K562 (cell line): Measurements from ENCODE around the gene HEXD. TPM values are rescaled to one million over a fixed set of nuclear protein-coding genes. Genes with fewer than 3 reads are reported as not detected.

ENCODE experiments used
- ATAC-seq: fragments of 200-7000 bp; cut with Tn5 transposase; 3 replicates; pipeline ENCODE4 v1.9.1; 2020; ENCODE audit warnings: moderate library complexity
- BruUV-seq: library from RNA; stranded (reverse); fragments of 400-500 nt; replicated peaks from 2 replicates; lab custom pipeline; 2021; lab: Mats Ljungman, UMichigan
- CTCF ChIA-PET: fragments of 300-600 bp; formaldehyde crosslinking; extraction: SDS; loops from one replicate; lab custom pipeline; 2021; ENCODE audit warnings: low intra/inter-chr PET ratio; lab: Yijun Ruan, JAX
- POLR2A ChIA-PET: fragments of 300-600, 350-650 bp; sonication (Branson Sonifier 250); formaldehyde crosslinking; extraction: SDS; loops from one replicate; lab custom pipeline; 2021; ENCODE audit warnings: antibody characterized with exemption, inconsistent platforms; lab: Yijun Ruan, JAX
- DNase-seq, 4 experiments: peaks; one replicate each; pipeline versions ENCODE4 v3.0.0 to v3.0.0-alpha.2; 2011 to 2018; ENCODE audit warnings: low spot score in 3 of 4, mixed read lengths in 3 of 4; ENCODE audit errors: extremely low read depth in 1 of 4
- FAIRE-seq: peaks from 2 replicates; lab custom pipeline; 2011; peaks lifted over from hg19 to GRCh38; lab: Jason Lieb, UNC
- H2AFZ ChIP-seq: 2 replicates; pipeline ENCODE4 v1.6.0; 2011; ENCODE audit warnings: low read depth, low read length, control low read depth, inconsistent platforms
- H3K27ac ChIP-seq: fragments of 200-600 bp; 3 replicates; pipeline ENCODE4 v1.8.0; 2011; ENCODE audit warnings: low read depth, mild to moderate bottlenecking, control low read depth, inconsistent platforms, low read length, moderate library complexity, mixed read lengths; ENCODE audit errors: extremely low read depth
- H3K27me3 ChIP-seq, 2 experiments: fragments of 300-600 bp in 1 of 2; 2 replicates in 1 of 2; 3 replicates in 1 of 2; pipeline versions ENCODE4 v1.6.0 to v1.8.0; 2011; ENCODE audit warnings: inconsistent platforms in 2 of 2, low read length in 2 of 2, mild to moderate bottlenecking in 1 of 2, mixed read lengths in 1 of 2, moderate library complexity in 1 of 2; ENCODE audit not compliant: control insufficient read depth in 2 of 2, insufficient read depth in 2 of 2
- H3K36me3 ChIP-seq: fragments of 300-600 bp; 3 replicates; pipeline ENCODE4 v1.8.0; 2011; ENCODE audit warnings: mild to moderate bottlenecking, low read length, inconsistent platforms; ENCODE audit not compliant: control insufficient read depth, insufficient read depth
- H3K4me1 ChIP-seq, 2 experiments: fragments of 200-600 bp in 1 of 2; replicated peaks in 1 of 2; 2 replicates in 1 of 2; 3 replicates in 1 of 2; pipeline versions ENCODE4 v1.5.1 to v1.8.0; 2011; ENCODE audit warnings: inconsistent platforms in 2 of 2, low read length in 2 of 2, mild to moderate bottlenecking in 1 of 2, mixed read lengths in 1 of 2, moderate library complexity in 1 of 2; ENCODE audit not compliant: control insufficient read depth in 2 of 2, insufficient read depth in 2 of 2
- H3K4me2 ChIP-seq: 2 replicates; pipeline ENCODE4 v1.6.1; 2011; ENCODE audit warnings: low read length, control low read depth, inconsistent platforms, mixed read lengths; ENCODE audit not compliant: insufficient read depth
- H3K4me3 ChIP-seq: fragments of 200-600 bp; sonication (generic), shearing (Covaris generic); 2 replicates; pipeline ENCODE4 v1.5.1; 2016; ENCODE audit warnings: control low read depth, inconsistent platforms
- H3K79me2 ChIP-seq: fragments of 200-600 bp; 3 replicates; pipeline ENCODE4 v1.8.0; 2011; ENCODE audit warnings: low read length, inconsistent platforms; ENCODE audit not compliant: control insufficient read depth, insufficient read depth
- H3K9ac ChIP-seq, 2 experiments: 2 replicates each; pipeline versions ENCODE4 v1.6.0 to v1.6.1; 2011; ENCODE audit warnings: low read depth in 2 of 2, low read length in 2 of 2, control low read depth in 1 of 2, inconsistent platforms in 1 of 2, mild to moderate bottlenecking in 1 of 2, mixed read lengths in 1 of 2; ENCODE audit not compliant: insufficient read depth in 1 of 2
- H3K9me1 ChIP-seq: one replicate; pipeline ENCODE4 v1.6.0; 2011; ENCODE audit warnings: inconsistent platforms, mild to moderate bottlenecking, low read length, moderate library complexity; ENCODE audit not compliant: control insufficient read depth, insufficient read depth
- H3K9me3 ChIP-seq: replicated peaks from 2 replicates; pipeline ENCODE4 v1.5.1; 2011; ENCODE audit warnings: low read depth, low read length, inconsistent platforms; ENCODE audit not compliant: control insufficient read depth, insufficient read depth
- H4K20me1 ChIP-seq: replicated peaks from 2 replicates; pipeline ENCODE4 v1.6.1; 2011; ENCODE audit warnings: low read length, inconsistent platforms, mixed read lengths; ENCODE audit not compliant: control insufficient read depth, insufficient read depth
- RBFOX2 ChIP-seq: fragments of 200-400 bp; formaldehyde crosslinking; IDR thresholded peaks from 2 replicates; pipeline ENCODE4 v1.6.1; 2017; ENCODE audit warnings: low read depth, mild to moderate bottlenecking, low read length, moderate library complexity
- TSC22D4 ChIP-seq: fragments of 450-650 bp; IDR thresholded peaks from 2 replicates; pipeline ENCODE4 v1.6.1; 2016; ENCODE audit warnings: missing genetic modification characterization, missing biosample characterization, control low read depth
- ZNF121 ChIP-seq: sonication (generic); formaldehyde crosslinking; conservative IDR thresholded peaks from 2 replicates; pipeline ENCODE4 v1.8.0; 2022; ENCODE audit warnings: missing genetic modification reagents
- ZNF511 ChIP-seq: sonication (generic); formaldehyde crosslinking; IDR thresholded peaks from 2 replicates; pipeline ENCODE4 v1.8.0; 2022; ENCODE audit warnings: mild to moderate bottlenecking, missing genetic modification reagents
- WGBS: fragments of 100-300 bp; shearing (Covaris generic); methylation state at CpG from one replicate; pipeline ENCODE4 v1.1.6; 2016; ENCODE audit warnings: low coverage, mixed read lengths; ENCODE audit not compliant: insufficient coverage; ENCODE audit errors: missing lambda C conversion rate; 5-methylcytosine and 5-hydroxymethylcytosine counted together
- in situ Hi-C: fragments of 300-500 bp; cut with MboI; formaldehyde crosslinking; loops from 4 replicates; pipeline ENCODE4 v1.15.0; 2018; ENCODE audit warnings: inconsistent platforms, mixed read lengths
- intact Hi-C: fragments of 100-400 bp; cut with micrococcal nuclease; formaldehyde crosslinking; loops from 2 replicates; pipeline ENCODE4 v1.14.2; 2022
- polyA plus RNA-seq, 8 experiments: library from polyadenylated mRNA; depleted of rRNA in 4 of 8; stranded (reverse) in 5 of 8; unstranded in 3 of 8; fragments of >200 nt; fragmentation: Nextera tagmentation in 2 of 8; fragmentation: Illumina TruSeq in 1 of 8; extraction: Ambion mirVana in 2 of 8; extraction: Trizol in 1 of 8; gene quantifications; 2 replicates each; pipeline versions ENCODE4 v1.2.1 to v1.2.3, GENCODE V29; 2011 to 2014; ENCODE audit warnings: inconsistent platforms in 1 of 8, missing spikeins in 1 of 8
- total RNA-seq, 7 experiments: library from RNA; depleted of rRNA in 6 of 7; stranded (reverse); fragments of >200 nt in 6 of 7; fragmentation: Illumina TruSeq in 2 of 7; extraction: Trizol in 2 of 7; gene quantifications; 2 replicates each; pipeline versions ENCODE4 v1.2.1 to v1.2.3, GENCODE V29; 2011 to 2021; ENCODE audit warnings: low replicate concordance in 1 of 7
- TF ChIP-seq, protein P1 (sequence below), 2 experiments: fragments of 450-650 bp; IDR thresholded peaks; 2 replicates each; pipeline ENCODE4 v1.6.1; 2016; ENCODE audit warnings: mild to moderate bottlenecking in 2 of 2, borderline replicate concordance in 1 of 2, low read depth in 1 of 2, moderate library complexity in 1 of 2

HEXD gene
- total and polyA plus RNA-seq, 9 of the 15 experiments (the other 6 are each of a cell fraction or from before 2014, with no cell fraction given) = 1.0 to 25.3 (median 10.0) TPM

DNA sequence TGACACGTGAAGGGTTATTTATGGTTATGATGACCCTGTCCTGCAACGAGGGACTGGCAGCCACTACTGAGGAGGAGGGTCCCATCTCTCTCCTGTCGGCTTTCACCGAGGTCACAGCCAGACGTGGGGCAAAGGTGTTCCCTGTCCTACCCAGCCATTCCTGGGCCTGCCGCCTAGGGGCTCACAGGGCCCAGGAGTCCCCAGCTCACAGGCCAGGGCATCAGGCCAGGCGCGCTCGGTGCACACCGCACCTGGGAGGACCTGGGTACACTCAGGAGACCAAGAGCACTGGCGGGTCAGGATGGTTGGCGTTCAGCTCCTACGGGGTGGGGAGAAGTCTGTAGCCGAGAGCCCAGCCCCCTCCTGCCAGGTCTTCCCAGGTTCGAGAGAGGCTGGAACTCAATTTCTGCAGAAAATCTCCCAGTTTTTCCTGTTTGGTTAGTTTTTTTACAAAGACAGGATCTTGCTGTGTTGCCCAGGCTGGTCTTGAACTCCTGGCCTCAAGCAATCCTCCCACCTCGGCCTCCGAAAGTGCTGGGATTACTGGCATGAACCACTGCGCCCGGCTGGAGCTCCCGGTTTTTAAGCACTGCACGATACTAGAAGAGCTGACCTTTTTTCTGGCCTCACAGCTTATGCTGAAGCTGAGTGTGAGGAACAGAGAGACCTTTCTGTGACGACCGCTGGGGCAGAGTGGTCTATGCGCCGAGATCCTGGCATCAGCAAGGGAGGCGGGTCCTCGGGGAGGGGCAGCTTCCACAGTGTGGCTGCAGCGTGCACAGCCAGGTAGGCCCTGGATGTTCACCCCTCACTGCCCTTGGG is 24.7 kb downstream of the HEXD start:
- peaks cover 26% of the 10 kb centered on the region; the same call in 2 of the 3 replicates for H3K36me3 ChIP-seq
- H2AFZ ChIP-seq = no peak overlapping the region
- CTCF ChIA-PET = no interaction called here
- H3K79me2 ChIP-seq = peaks cover under 1% of the 10 kb centered on the region; the same call in 2 of the 3 replicates
- WGBS = 88% methylated on average over 22 of the region's 28 CpGs
- in situ Hi-C loops (no loop called here), intact Hi-C loops (no loop called here)
- BruUV-seq = TSS peak; percentile 64
- FAIRE-seq (no peak), DNase-seq (no peak), ATAC-seq (no peak)
- POLR2A ChIA-PET = interaction anchor here (0.7 to 1.4 kb wide), 3 partner anchors 8 to 91 kb away, joined by 4 to 5 read pairs (median 4); no protein-coding TSS in a partner anchor
- H3K27ac ChIP-seq = no peak overlapping the region
- no peaks in the 10 kb centered on the region for H3K27me3 ChIP-seq
- no peak overlapping the region for H3K4me3 ChIP-seq
- peak overlapping the region in 1 of 2 experiments; percentile 3; a peak in 1 of 4 replicates for H3K9ac ChIP-seq
- H4K20me1 ChIP-seq = no peaks in the 10 kb centered on the region
- H3K4me2 ChIP-seq = no peak overlapping the region
- no peak for TF ChIP-seq TSC22D4
- TF ChIP-seq RBFOX2 = peak; percentile 28; the same call in 1 of the 2 replicates
- peak; percentile 53 for TF ChIP-seq ZNF121
- TF ChIP-seq, protein P1, sequence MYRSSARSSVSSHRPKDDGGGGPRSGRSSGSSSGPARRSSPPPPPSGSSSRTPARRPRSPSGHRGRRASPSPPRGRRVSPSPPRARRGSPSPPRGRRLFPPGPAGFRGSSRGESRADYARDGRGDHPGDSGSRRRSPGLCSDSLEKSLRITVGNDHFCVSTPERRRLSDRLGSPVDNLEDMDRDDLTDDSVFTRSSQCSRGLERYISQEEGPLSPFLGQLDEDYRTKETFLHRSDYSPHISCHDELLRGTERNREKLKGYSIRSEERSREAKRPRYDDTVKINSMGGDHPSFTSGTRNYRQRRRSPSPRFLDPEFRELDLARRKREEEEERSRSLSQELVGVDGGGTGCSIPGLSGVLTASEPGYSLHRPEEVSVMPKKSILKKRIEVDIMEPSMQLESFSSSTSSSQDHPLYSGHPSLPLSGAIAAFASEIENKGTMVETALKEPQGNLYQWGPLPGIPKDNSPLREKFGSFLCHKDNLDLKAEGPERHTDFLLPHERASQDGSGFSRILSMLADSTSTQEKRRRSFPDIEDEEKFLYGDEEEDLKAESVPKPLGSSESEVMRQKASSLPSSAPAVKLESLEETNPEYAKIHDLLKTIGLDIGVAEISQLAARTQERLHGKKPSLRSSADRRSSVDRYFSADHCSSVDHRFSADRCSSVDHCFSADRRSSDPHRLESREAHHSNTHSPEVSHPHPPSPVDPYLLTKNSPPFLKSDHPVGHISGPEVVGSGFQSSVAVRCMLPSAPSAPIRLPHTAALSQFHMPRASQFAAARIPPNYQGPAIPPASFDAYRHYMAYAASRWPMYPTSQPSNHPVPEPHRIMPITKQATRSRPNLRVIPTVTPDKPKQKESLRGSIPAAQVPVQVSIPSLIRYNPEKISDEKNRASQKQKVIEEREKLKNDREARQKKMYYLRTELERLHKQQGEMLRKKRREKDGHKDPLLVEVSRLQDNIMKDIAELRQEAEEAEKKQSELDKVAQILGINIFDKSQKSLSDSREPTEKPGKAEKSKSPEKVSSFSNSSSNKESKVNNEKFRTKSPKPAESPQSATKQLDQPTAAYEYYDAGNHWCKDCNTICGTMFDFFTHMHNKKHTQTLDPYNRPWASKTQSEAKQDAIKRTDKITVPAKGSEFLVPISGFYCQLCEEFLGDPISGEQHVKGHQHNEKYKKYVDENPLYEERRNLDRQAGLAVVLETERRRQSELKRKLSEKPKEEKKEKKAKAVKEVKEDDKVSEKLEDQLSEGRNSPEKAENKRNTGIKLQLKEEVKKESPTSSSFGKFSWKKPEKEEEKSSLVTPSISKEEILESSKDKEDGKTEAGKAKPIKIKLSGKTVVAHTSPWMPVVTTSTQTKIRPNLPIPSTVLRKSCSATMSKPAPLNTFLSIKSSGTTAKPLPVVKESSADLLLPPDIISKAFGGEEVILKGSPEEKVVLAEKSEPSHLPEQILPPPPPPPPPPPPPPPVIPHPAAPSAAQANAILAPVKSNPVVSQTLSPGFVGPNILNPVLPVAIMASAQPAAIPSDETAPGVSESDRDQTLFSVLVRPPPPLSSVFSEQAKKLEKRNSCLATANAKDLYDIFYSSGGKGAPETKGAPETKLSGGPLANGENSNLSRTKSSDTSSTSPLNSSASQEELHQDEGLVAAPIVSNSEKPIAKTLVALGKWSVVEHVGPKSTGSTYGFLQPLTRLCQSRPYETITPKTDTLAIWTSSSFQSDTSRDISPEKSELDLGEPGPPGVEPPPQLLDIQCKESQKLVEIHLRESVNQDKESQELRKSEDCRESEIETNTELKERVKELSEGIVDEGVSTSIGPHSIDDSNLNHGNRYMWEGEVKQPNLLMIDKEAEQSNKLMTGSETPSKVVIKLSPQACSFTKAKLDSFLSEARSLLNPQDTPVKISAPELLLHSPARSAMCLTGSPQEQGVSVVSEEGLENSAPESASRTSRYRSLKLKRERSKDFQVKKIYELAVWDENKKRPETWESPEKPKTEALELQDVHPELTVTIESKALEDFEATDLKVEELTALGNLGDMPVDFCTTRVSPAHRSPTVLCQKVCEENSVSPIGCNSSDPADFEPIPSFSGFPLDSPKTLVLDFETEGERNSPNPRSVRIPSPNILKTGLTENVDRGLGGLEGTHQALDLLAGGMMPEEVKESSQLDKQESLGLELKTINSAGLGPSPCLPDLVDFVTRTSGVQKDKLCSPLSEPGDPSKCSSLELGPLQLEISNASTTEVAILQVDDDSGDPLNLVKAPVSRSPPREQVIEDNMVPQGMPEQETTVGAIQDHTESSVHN (IDR thresholded peaks at IDR 0.05; ENCODE audit: borderline replicate concordance in 1 of 2, low read depth in 1 of 2) = no peak
- TF ChIP-seq ZNF511 (CRISPR knock-in tag) = no peak
- H3K9me1 ChIP-seq = no peaks in the 10 kb centered on the region
- no peaks in the 10 kb centered on the region for H3K9me3 ChIP-seq
- peaks cover 0 to 69% of the 10 kb centered on the region in 2 experiments; a peak in 2 of 5 replicates for H3K4me1 ChIP-seq
